Measurements from ENCODE around the gene IRF2BPL. TPM values are rescaled to one million over a fixed set of nuclear protein-coding genes. Genes with fewer than 3 reads are reported as not detected.

The IRF2BPL gene
- total RNA-seq, 1 experiment from 2014 or later: 83.3 TPM

DNA sequence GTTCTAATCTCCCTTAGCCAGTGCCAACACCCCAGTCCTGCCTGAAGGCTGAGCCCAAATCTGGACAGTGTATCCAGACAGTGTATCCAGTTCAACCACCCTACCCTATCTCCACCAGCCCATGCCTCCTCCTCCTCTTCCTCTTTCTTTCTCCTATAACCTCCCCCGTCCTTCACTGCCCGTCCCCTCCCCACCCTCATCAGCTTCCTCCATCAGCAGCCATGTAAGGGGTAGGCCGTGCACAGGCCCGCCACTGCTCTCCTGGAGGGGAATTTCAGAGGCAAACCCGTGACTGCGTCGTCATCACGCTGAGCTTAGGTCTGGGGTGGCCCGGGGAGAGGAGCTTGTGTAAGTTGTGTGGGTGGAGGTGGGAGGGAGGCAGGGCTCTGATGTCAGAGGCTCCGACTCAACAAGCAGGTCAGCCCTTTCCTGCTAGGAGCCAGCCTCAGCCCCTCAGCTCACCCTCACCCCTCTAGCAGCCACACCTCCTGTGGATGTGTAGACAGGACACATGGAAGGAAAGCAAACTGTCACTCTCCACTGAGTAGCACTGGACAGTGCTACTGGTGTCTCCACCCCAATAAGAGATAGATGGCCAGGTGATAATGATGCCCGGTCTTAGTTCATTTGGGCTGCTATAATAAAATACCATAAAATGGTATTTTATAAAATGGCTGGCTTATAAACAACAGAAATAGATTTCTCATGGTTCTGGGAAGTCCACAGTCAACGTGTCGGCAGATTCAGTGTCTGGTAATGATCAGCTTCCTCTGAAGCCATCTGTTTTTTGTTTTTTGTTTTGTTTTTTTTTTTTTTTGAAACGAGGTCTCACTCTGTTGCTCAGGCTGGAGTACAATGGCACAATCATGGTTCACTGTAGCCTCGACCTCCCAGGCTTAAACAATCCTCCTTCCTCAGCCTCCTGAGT is 50.5 kb downstream of the IRF2BPL start:
- H3K9me3 ChIP-seq (ENCODE audit: control insufficient read depth, insufficient read depth, low read depth, low read length): no peaks in the 10 kb centered on the region
- ATAC-seq (0 out of 2 replicates have a peak, but pooled peaks have one; percentile 58), DNase-seq (ENCODE audit: low read depth, low spot score) (no peak)
- BruUV-seq (replicated peaks): no TSS peak
- H3K27ac ChIP-seq (ENCODE audit: low read length): no peak overlapping the region; the same call in 1 of the 2 replicates
- H3K4me1 ChIP-seq (ENCODE audit: control insufficient read depth, insufficient read depth, low read length): 0 out of 2 replicates have a peak, but pooled peaks cover 4% of the 10 kb centered on the region
- in situ Hi-C loops (cut with HindIII; ENCODE audit: low pct_unique_long_range_greater_than_20kb, low sequenced_read_pairs) (no loop called here), intact Hi-C loops (cut with micrococcal nuclease; ENCODE audit: unreplicated experiment) (no loop called here)
- TF ChIP-seq POLR2AphosphoS5 (IDR thresholded peaks at IDR 0.05; ENCODE audit: low read depth, low read length): no peak
- TF ChIP-seq, protein P1, sequence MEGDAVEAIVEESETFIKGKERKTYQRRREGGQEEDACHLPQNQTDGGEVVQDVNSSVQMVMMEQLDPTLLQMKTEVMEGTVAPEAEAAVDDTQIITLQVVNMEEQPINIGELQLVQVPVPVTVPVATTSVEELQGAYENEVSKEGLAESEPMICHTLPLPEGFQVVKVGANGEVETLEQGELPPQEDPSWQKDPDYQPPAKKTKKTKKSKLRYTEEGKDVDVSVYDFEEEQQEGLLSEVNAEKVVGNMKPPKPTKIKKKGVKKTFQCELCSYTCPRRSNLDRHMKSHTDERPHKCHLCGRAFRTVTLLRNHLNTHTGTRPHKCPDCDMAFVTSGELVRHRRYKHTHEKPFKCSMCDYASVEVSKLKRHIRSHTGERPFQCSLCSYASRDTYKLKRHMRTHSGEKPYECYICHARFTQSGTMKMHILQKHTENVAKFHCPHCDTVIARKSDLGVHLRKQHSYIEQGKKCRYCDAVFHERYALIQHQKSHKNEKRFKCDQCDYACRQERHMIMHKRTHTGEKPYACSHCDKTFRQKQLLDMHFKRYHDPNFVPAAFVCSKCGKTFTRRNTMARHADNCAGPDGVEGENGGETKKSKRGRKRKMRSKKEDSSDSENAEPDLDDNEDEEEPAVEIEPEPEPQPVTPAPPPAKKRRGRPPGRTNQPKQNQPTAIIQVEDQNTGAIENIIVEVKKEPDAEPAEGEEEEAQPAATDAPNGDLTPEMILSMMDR (IDR thresholded peaks at IDR 0.05): no peak
- CTCF ChIA-PET: interaction anchor here (0.7 kb wide), 1 partner anchor 276 kb away, joined by 4 read pairs; no protein-coding TSS in a partner anchor
- POLR2A ChIA-PET: interaction anchor here (0.6 kb wide), 1 partner anchor 14 kb away, joined by 5 read pairs; no protein-coding TSS in a partner anchor
- H3K36me3 ChIP-seq (ENCODE audit: control insufficient read depth, insufficient read depth, low read length): no peaks in the 10 kb centered on the region
- H3K4me3 ChIP-seq (ENCODE audit: low read depth in 2 of 2, low read length in 2 of 2): no peak overlapping the region
- H3K27me3 ChIP-seq (ENCODE audit: control insufficient read depth, insufficient read depth, low read length): no peaks in the 10 kb centered on the region

DNA sequence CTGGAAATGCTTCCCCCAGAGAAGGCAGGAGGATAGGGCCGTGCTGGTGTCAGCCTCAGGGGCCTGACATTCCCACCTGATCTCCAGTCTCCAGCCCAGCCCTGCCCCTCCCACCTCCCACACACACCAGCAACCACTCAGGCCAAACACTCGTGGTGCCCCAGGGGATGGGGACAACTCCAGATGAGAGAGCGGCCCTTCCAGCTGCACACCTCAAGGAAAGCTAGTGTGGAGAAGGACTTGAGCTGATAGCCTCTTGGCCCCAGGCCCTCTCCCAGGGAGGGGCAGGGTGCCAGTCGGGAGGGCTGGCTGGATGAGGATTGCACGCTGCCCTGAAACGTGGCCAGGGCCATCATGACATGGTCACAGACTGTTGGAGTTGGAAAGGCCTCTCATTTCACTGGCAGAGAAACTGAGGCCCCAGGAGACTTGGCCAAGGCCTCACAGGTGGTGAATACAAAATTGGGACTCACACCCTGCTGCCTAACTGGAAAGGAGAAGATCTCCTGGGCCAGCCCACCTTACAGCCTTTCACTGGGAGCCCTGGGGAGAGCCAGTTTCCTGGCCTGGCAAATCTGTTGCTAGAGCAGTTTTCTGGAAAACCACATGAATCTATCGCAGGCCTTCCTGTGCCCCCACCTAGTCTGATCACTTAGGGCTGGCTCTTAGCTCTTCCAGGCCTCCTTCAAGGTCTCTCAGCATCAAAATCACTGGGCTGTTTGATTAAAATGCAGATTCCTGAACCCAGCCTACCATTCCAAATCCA is 52.1 kb downstream of the IRF2BPL start:
- Histone ChIP-seq H3K4me3 (ENCODE audit: low read depth in 2 of 2, low read length in 2 of 2) (no peak overlapping the region), H3K9me3 (ENCODE audit: control insufficient read depth, insufficient read depth, low read depth, low read length) (no peaks in the 10 kb centered on the region), H3K27me3 (ENCODE audit: control insufficient read depth, insufficient read depth, low read length) (no peaks in the 10 kb centered on the region), H3K27ac (ENCODE audit: low read length) (peak overlapping the region; percentile 54; the same call in 1 of the 2 replicates), H3K4me1 (ENCODE audit: control insufficient read depth, insufficient read depth, low read length) (peaks cover 9% of the 10 kb centered on the region; the same call in 1 of the 2 replicates), H3K36me3 (ENCODE audit: control insufficient read depth, insufficient read depth, low read length) (no peaks in the 10 kb centered on the region)
- BruUV-seq (replicated peaks): no TSS peak
- TF ChIP-seq SIN3A (IDR thresholded peaks at IDR 0.05; ENCODE audit: borderline replicate concordance, insufficient read depth, low read depth, low read length): no peak
- TF ChIP-seq, protein P2, sequence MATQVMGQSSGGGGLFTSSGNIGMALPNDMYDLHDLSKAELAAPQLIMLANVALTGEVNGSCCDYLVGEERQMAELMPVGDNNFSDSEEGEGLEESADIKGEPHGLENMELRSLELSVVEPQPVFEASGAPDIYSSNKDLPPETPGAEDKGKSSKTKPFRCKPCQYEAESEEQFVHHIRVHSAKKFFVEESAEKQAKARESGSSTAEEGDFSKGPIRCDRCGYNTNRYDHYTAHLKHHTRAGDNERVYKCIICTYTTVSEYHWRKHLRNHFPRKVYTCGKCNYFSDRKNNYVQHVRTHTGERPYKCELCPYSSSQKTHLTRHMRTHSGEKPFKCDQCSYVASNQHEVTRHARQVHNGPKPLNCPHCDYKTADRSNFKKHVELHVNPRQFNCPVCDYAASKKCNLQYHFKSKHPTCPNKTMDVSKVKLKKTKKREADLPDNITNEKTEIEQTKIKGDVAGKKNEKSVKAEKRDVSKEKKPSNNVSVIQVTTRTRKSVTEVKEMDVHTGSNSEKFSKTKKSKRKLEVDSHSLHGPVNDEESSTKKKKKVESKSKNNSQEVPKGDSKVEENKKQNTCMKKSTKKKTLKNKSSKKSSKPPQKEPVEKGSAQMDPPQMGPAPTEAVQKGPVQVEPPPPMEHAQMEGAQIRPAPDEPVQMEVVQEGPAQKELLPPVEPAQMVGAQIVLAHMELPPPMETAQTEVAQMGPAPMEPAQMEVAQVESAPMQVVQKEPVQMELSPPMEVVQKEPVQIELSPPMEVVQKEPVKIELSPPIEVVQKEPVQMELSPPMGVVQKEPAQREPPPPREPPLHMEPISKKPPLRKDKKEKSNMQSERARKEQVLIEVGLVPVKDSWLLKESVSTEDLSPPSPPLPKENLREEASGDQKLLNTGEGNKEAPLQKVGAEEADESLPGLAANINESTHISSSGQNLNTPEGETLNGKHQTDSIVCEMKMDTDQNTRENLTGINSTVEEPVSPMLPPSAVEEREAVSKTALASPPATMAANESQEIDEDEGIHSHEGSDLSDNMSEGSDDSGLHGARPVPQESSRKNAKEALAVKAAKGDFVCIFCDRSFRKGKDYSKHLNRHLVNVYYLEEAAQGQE (IDR thresholded peaks at IDR 0.05; ENCODE audit: insufficient read depth in 1 of 2, low read depth in 2 of 2, low read length in 1 of 2): no peak
- POLR2A ChIA-PET: interaction anchor here (0.7 kb wide), 1 partner anchor 15 kb away, joined by 4 read pairs; no protein-coding TSS in a partner anchor
- peak; percentile 23; the same call in 1 of the 2 replicates for ATAC-seq
- in situ Hi-C loops (cut with HindIII; ENCODE audit: low pct_unique_long_range_greater_than_20kb, low sequenced_read_pairs): no loop called here
- DNase-seq (ENCODE audit: low read depth, low spot score): no peak
- intact Hi-C loops (cut with micrococcal nuclease; ENCODE audit: unreplicated experiment): no loop called here
- CTCF ChIA-PET: interaction anchor here (0.5 kb wide), 1 partner anchor 45 kb away, joined by 5 read pairs; no protein-coding TSS in a partner anchor

Measured in Panc1 (cell line).